GM18498 (cell line): Measurements from ENCODE around the gene PCDH9.
"Not testable (repeated sequence)": the region's sequence is repeated elsewhere in the genome, so short reads cannot be mapped to it uniquely, and the experiment has no call there.

Source experiments
- ATAC-seq: cut with Tn5 transposase; IDR thresholded peaks from one replicate; pipeline ENCODE4 v1.9.1; 2021; ENCODE audit warnings: mild to moderate bottlenecking, moderate library complexity; ENCODE audit not compliant: unreplicated experiment

The PCDH9 gene

GRCh38 chr13:66328476-66328875 lies 901.7 kb downstream of the PCDH9 start:
- ATAC-seq = no peak

- ATAC-seq = no peak
Observed at GRCh38 chr13:66323745-66324347, 906.3 kb downstream of the PCDH9 start.

- ATAC-seq = no peak
Observed at GRCh38 chr13:66322936-66323335, 907.2 kb downstream of the PCDH9 start.

GRCh38 chr13:66322193-66322740 lies 907.9 kb downstream of the PCDH9 start:
- no peak for ATAC-seq

- no peak for ATAC-seq
Observed at GRCh38 chr13:66314911-66315310, 915.2 kb downstream of the PCDH9 start.

- ATAC-seq = no peak
Observed at GRCh38 chr13:66313413-66313812, 916.7 kb downstream of the PCDH9 start.

- ATAC-seq = no peak
Observed at GRCh38 chr13:66312312-66313087, 917.6 kb downstream of the PCDH9 start.

GRCh38 chr13:66305961-66306617 lies 924.0 kb downstream of the PCDH9 start:
- no peak for ATAC-seq

- no peak for ATAC-seq
Observed at GRCh38 chr13:66301482-66301881, 928.7 kb downstream of the PCDH9 start.

- no peak for ATAC-seq
Observed at GRCh38 chr13:66301006-66301405, 929.1 kb downstream of the PCDH9 start.

- no peak for ATAC-seq
Observed at GRCh38 chr13:66296875-66297274, 933.3 kb downstream of the PCDH9 start.

- ATAC-seq = no peak
Observed at GRCh38 chr13:66296328-66296727, 933.8 kb downstream of the PCDH9 start.

GRCh38 chr13:66286806-66287205 lies 943.3 kb downstream of the PCDH9 start:
- ATAC-seq = not testable (repeated sequence)

- no peak for ATAC-seq
Observed at GRCh38 chr13:66275416-66275815, 954.7 kb downstream of the PCDH9 start.

- ATAC-seq = no peak
Observed at GRCh38 chr13:66273011-66273410, 957.1 kb downstream of the PCDH9 start.

- no peak for ATAC-seq
Observed at GRCh38 chr13:66266761-66267160, 963.4 kb downstream of the PCDH9 start.

GRCh38 chr13:66266348-66266747 lies 963.8 kb downstream of the PCDH9 start:
- no peak for ATAC-seq

- no peak for ATAC-seq
Observed at GRCh38 chr13:66265371-66265770, 964.8 kb downstream of the PCDH9 start.

GRCh38 chr13:66264971-66265370 lies 965.2 kb downstream of the PCDH9 start:
- no peak for ATAC-seq

- ATAC-seq = no peak
Observed at GRCh38 chr13:66262330-66262729, 967.8 kb downstream of the PCDH9 start.

- not testable (repeated sequence) for ATAC-seq
Observed at GRCh38 chr13:66259426-66259825, 970.7 kb downstream of the PCDH9 start.
